ENCODE results near the gene LMO2.

GRCh38 chr11:33910958-33911339 lies 19.1 kb upstream of the LMO2 start:
- no peak for TF ChIP-seq CTCF (IDR thresholded peaks at IDR 0.05)
- no peak for TF ChIP-seq EZH2 (IDR thresholded peaks at IDR 0.05; ENCODE audit: borderline replicate concordance, insufficient read depth, low read depth, low read length, poor library complexity, severe bottlenecking)
